SK-N-SH (cell line): ENCODE measurements around the gene ZRANB3.

Experiments used
- CTCF ChIP-seq: fragments of 200-600 bp; sonication (generic); IDR thresholded peaks from 2 replicates; pipeline ENCODE4 v1.6.1; 2017; ENCODE audit warnings: antibody characterized with exemption, mild to moderate bottlenecking, moderate library complexity
- ELF1 ChIP-seq: IDR thresholded peaks from 2 replicates; pipeline ENCODE4 v1.4.0; 2012
- NRF1 ChIP-seq: IDR thresholded peaks from 2 replicates; pipeline ENCODE4 v1.6.1; 2012; ENCODE audit warnings: low read depth, mild to moderate bottlenecking, low read length
- POLR2AphosphoS5 ChIP-seq: IDR thresholded peaks from 2 replicates; pipeline ENCODE4 v1.6.1; 2012; ENCODE audit warnings: low read depth, low read length
- RXRA ChIP-seq: IDR thresholded peaks from 2 replicates; pipeline ENCODE4 v1.4.0; 2012; ENCODE audit warnings: low read depth, mild to moderate bottlenecking, borderline replicate concordance

GRCh38 chr2:135124924-135125886, 405.8 kb downstream of the ZRANB3 start:
- TF ChIP-seq CTCF (no peak), POLR2AphosphoS5 (no peak), NRF1 (no peak), RXRA (no peak), ELF1 (no peak)
